Transverse colon (tissue), 4 donors: Measurements from ENCODE around the gene BRF1. TPM values are rescaled to one million over a fixed set of nuclear protein-coding genes. Genes with fewer than 3 reads are reported as not detected.

Source experiments
- DNase-seq: peaks from one replicate; pipeline ENCODE4 v3.0.0-alpha.2; 2019
- H3K27ac ChIP-seq, 4 donors: fragments of 200-600 bp; sonication (generic); 2 replicates each; pipeline ENCODE4 v1.5.1; 2016 to 2018; ENCODE audit warnings: inconsistent platforms in 4 of 4
- H3K27me3 ChIP-seq: fragments of 200-600 bp; sonication (generic); 2 replicates; pipeline ENCODE4 v1.5.1; 2017; ENCODE audit warnings: inconsistent platforms
- H3K36me3 ChIP-seq, 4 donors: fragments of 200-600 bp; sonication (generic); 2 replicates each; pipeline ENCODE4 v1.5.1; 2017 to 2019; ENCODE audit warnings: inconsistent platforms in 4 of 4
- H3K4me1 ChIP-seq, 4 donors: fragments of 200-600 bp; sonication (generic); 2 replicates each; pipeline ENCODE4 v1.5.1; 2017 to 2020; ENCODE audit warnings: inconsistent platforms in 4 of 4
- H3K4me3 ChIP-seq, 4 donors: fragments of 200-600 bp; sonication (generic); 1 replicate in 1 of 4; 2 replicates in 3 of 4; pipeline versions ENCODE4 v1.5.1 to v1.6.1; 2017 to 2019; ENCODE audit warnings: inconsistent platforms in 4 of 4
- H3K9me3 ChIP-seq, 2 donors: fragments of 200-600 bp; sonication (generic); 2 replicates each; pipeline ENCODE4 v1.5.1; 2017 to 2019; ENCODE audit warnings: inconsistent platforms in 2 of 2
- CTCF ChIP-seq, 5 experiments: fragments of 200-600 bp in 3 of 5; fragments of 450-650 bp in 2 of 5; sonication (generic) in 3 of 5; IDR thresholded peaks; 1 replicate in 2 of 5; 2 replicates in 3 of 5; pipeline ENCODE4 v1.5.1; 2016 to 2017; ENCODE audit warnings: antibody characterized with exemption in 5 of 5, inconsistent platforms in 3 of 5, mild to moderate bottlenecking in 2 of 5, moderate library complexity in 1 of 5
- EP300 ChIP-seq: sonication (generic); formaldehyde crosslinking; IDR thresholded peaks from one replicate; pipeline ENCODE4 v1.6.1; 2017; ENCODE audit warnings: antibody characterized with exemption, low read depth
- POLR2A ChIP-seq: fragments of 450-650 bp; IDR thresholded peaks from one replicate; pipeline ENCODE4 v1.6.1; 2016; ENCODE audit warnings: antibody characterized with exemption, mild to moderate bottlenecking, moderate library complexity
- POLR2AphosphoS5 ChIP-seq, 3 donors: sonication (generic); formaldehyde crosslinking; IDR thresholded peaks; one replicate each; pipeline ENCODE4 v1.6.1; 2016; ENCODE audit warnings: antibody characterized with exemption in 3 of 3
- WGBS, 2 donors: methylation state at CpG; one replicate each; pipeline ENCODE4 v1.1.5; 2018; ENCODE audit warnings: low coverage in 1 of 2; 5-methylcytosine and 5-hydroxymethylcytosine counted together
- in situ Hi-C, 4 donors: fragments of 200-750 bp; cut with MboI; loops; one replicate each; pipeline versions ENCODE4 v1.15.0 to v1.15.1; 2017; ENCODE audit warnings: low sequenced_read_pairs in 3 of 4, low pct_ligation_motif_present in 1 of 4, low pct_unique_long_range_greater_than_20kb in 1 of 4
- intact Hi-C: fragments of 100-400 bp; cut with DNase I; formaldehyde crosslinking; loops from one replicate; pipeline ENCODE4 v1.15.1; 2023; ENCODE audit warnings: low total_unique reads
- total RNA-seq, 4 donors: library from RNA; depleted of rRNA; stranded (reverse); fragments of >200 nt; gene quantifications; one replicate each; pipeline ENCODE4 v1.1.0, GENCODE V29; 2016

The BRF1 gene
- total RNA-seq, 4 donors from 2014 or later: 36.2 to 93.9 (median 62.6) TPM

- 57% methylated on average over 18 of the region's 18 CpGs; no CpG with 5 or more reads in 1 of the 2 donors for WGBS, 2 donors
- Histone ChIP-seq H3K27me3 (no peaks in the 10 kb centered on the region), H3K4me1 (peaks cover 21 to 38% (median 35%) of the 10 kb centered on the region in 4 donors), H3K4me3 (no peak overlapping the region), H3K9me3 (no peaks in the 10 kb centered on the region), H3K36me3 (no peaks in the 10 kb centered on the region), H3K27ac (peak overlapping the region; percentile 25 to 81 (median 46))
- intact Hi-C loops: no loop called here
- in situ Hi-C loops: no loop called here
- TF ChIP-seq CTCF (IDR thresholded peaks at IDR 0.05): no peak
- DNase-seq: no peak
These were observed 16.2 kb upstream of the BRF1 start for GRCh38 chr14:105316968-105317510.

- Histone ChIP-seq H3K4me3 (no peak overlapping the region), H3K9me3 (no peaks in the 10 kb centered on the region), H3K27ac (peak overlapping the region; percentile 25 to 81 (median 46)), H3K36me3 (no peaks in the 10 kb centered on the region), H3K27me3 (no peaks in the 10 kb centered on the region), H3K4me1 (peaks cover 21 to 38% (median 35%) of the 10 kb centered on the region in 4 donors)
- no peak for DNase-seq
- no peak for TF ChIP-seq POLR2AphosphoS5 (IDR thresholded peaks at IDR 0.05)
- TF ChIP-seq CTCF (IDR thresholded peaks at IDR 0.05): no peak
- no peak for TF ChIP-seq EP300
- no peak for TF ChIP-seq POLR2A
- in situ Hi-C loops: no loop called here
- intact Hi-C loops: no loop called here
- 93% methylated on average over 10 of the region's 10 CpGs; no CpG with 5 or more reads in 1 of the 2 donors for WGBS, 2 donors
These were observed 15.8 kb upstream of the BRF1 start for GRCh38 chr14:105316577-105316941.

GRCh38 chr14:105315941-105316576, 15.3 kb upstream of the BRF1 start:
- peaks cover 21 to 38% (median 35%) of the 10 kb centered on the region in 4 donors for H3K4me1 ChIP-seq
- intact Hi-C loops: no loop called here

More at GRCh38 chr14:105315941-105316576, 15.3 kb upstream of the BRF1 start:
- H3K9me3 ChIP-seq: no peaks in the 10 kb centered on the region
- no peak for DNase-seq
- no peaks in the 10 kb centered on the region for H3K27me3 ChIP-seq
- H3K4me3 ChIP-seq: peak overlapping the region; percentile 69 to 93 (median 72)
- 60 to 70% methylated on average over 2 to 15 of the region's 15 CpGs for WGBS, 2 donors
- TF ChIP-seq EP300: no peak
- TF ChIP-seq POLR2A: no peak
- no peak for TF ChIP-seq CTCF (IDR thresholded peaks at IDR 0.05)
- no peak for TF ChIP-seq POLR2AphosphoS5 (IDR thresholded peaks at IDR 0.05)
- in situ Hi-C loops: no loop called here
- H3K36me3 ChIP-seq: no peaks in the 10 kb centered on the region
- H3K27ac ChIP-seq: peak overlapping the region; percentile 80 to 89 (median 85)
